Chondrocyte (in vitro differentiated cells): ENCODE measurements around the gene PAK3. TPM values are rescaled to one million over a fixed set of nuclear protein-coding genes. Genes with fewer than 3 reads are reported as not detected.

Experiments used
- DNase-seq: peaks from one replicate; pipeline ENCODE4 v3.0.0; 2021; ENCODE audit warnings: mixed read lengths, low spot score
- H3K27ac Mint-ChIP-seq: one replicate; pipeline ENCODE4 v1.8.0; 2021; ENCODE audit warnings: mild to moderate bottlenecking, moderate library complexity, mixed read lengths; ENCODE audit not compliant: unreplicated experiment
- H3K27me3 Mint-ChIP-seq: 2 replicates; pipeline ENCODE4 v1.8.0; 2021; ENCODE audit warnings: low read depth, mixed read lengths
- H3K36me3 Mint-ChIP-seq: 2 replicates; pipeline ENCODE4 v1.8.0; 2021; ENCODE audit warnings: low read depth, mixed read lengths
- H3K4me1 Mint-ChIP-seq: 2 replicates; pipeline ENCODE4 v1.8.0; 2021; ENCODE audit warnings: low read depth, mild to moderate bottlenecking, mixed read lengths
- H3K4me3 Mint-ChIP-seq: one replicate; pipeline ENCODE4 v1.8.0; 2021; ENCODE audit warnings: mild to moderate bottlenecking, moderate library complexity, mixed read lengths; ENCODE audit not compliant: unreplicated experiment
- H3K9me3 Mint-ChIP-seq: 2 replicates; pipeline ENCODE4 v1.8.0; 2021; ENCODE audit warnings: low read depth, mixed read lengths
- CTCF ChIP-seq: fragments of 200-600 bp; sonication (generic); IDR thresholded peaks from 2 replicates; pipeline ENCODE4 v1.5.0; 2021; ENCODE audit warnings: antibody characterized with exemption, mild to moderate bottlenecking, moderate library complexity
- total RNA-seq: library from RNA; stranded (reverse); gene quantifications from 3 replicates; pipeline ENCODE4 v1.2.1, GENCODE V29; 2021

PAK3 gene
- total RNA-seq, 1 donor from 2014 or later, result 0.27 TPM

- H3K27ac Mint-ChIP-seq, result no peak overlapping the region
- no peaks in the 10 kb centered on the region for H3K4me1 Mint-ChIP-seq
- no peak for DNase-seq
- TF ChIP-seq CTCF, result no peak
- no peaks in the 10 kb centered on the region for H3K9me3 Mint-ChIP-seq
- peaks cover 16% of the 10 kb centered on the region for H3K27me3 Mint-ChIP-seq
- H3K4me3 Mint-ChIP-seq, result no peak overlapping the region
- H3K36me3 Mint-ChIP-seq, result no peaks in the 10 kb centered on the region
Observed at GRCh38 chrX:111086591-111087006, 9.4 kb upstream of the PAK3 start.

- H3K27me3 Mint-ChIP-seq, result peaks cover 26% of the 10 kb centered on the region
- H3K4me3 Mint-ChIP-seq, result no peak overlapping the region
Observed at GRCh38 chrX:111088628-111089027, 7.4 kb upstream of the PAK3 start.

GRCh38 chrX:111090458-111090857, 5.5 kb upstream of the PAK3 start:
- no peaks in the 10 kb centered on the region for H3K9me3 Mint-ChIP-seq
- no peak overlapping the region for H3K4me3 Mint-ChIP-seq
- H3K4me1 Mint-ChIP-seq, result peaks cover under 1% of the 10 kb centered on the region
- H3K36me3 Mint-ChIP-seq, result no peaks in the 10 kb centered on the region
- no peak for TF ChIP-seq CTCF
- peaks cover 32% of the 10 kb centered on the region for H3K27me3 Mint-ChIP-seq
- no peak overlapping the region for H3K27ac Mint-ChIP-seq
- no peak for DNase-seq

More at GRCh38 chrX:111088628-111089027, 7.4 kb upstream of the PAK3 start:
- no peaks in the 10 kb centered on the region for H3K9me3 Mint-ChIP-seq
- no peaks in the 10 kb centered on the region for H3K4me1 Mint-ChIP-seq
- H3K27ac Mint-ChIP-seq, result no peak overlapping the region
- H3K36me3 Mint-ChIP-seq, result no peaks in the 10 kb centered on the region
- no peak for TF ChIP-seq CTCF
- DNase-seq, result no peak

GRCh38 chrX:111098874-111099273, 2.9 kb downstream of the PAK3 start:
- Mint-ChIP-seq H3K27ac (no peak overlapping the region), H3K27me3 (peaks cover 31% of the 10 kb centered on the region), H3K4me3 (no peak overlapping the region), H3K9me3 (no peaks in the 10 kb centered on the region), H3K36me3 (no peaks in the 10 kb centered on the region), H3K4me1 (peaks cover 6% of the 10 kb centered on the region)
- TF ChIP-seq CTCF, result peak; percentile 71
- no peak for DNase-seq

GRCh38 chrX:111100191-111100590, 4.2 kb downstream of the PAK3 start:
- no peaks in the 10 kb centered on the region for H3K36me3 Mint-ChIP-seq
- H3K27me3 Mint-ChIP-seq, result peaks cover 27% of the 10 kb centered on the region
- no peak overlapping the region for H3K4me3 Mint-ChIP-seq
- H3K4me1 Mint-ChIP-seq, result peaks cover 6% of the 10 kb centered on the region
- TF ChIP-seq CTCF, result peak; percentile 72
- DNase-seq, result no peak
- no peaks in the 10 kb centered on the region for H3K9me3 Mint-ChIP-seq
- no peak overlapping the region for H3K27ac Mint-ChIP-seq
